RPMI8226 (cell line): ENCODE data around the gene FZD7.

Experiments used
- DNase-seq: peaks from one replicate; pipeline ENCODE4 v3.0.0-alpha.2; 2015

The FZD7 gene

DNA sequence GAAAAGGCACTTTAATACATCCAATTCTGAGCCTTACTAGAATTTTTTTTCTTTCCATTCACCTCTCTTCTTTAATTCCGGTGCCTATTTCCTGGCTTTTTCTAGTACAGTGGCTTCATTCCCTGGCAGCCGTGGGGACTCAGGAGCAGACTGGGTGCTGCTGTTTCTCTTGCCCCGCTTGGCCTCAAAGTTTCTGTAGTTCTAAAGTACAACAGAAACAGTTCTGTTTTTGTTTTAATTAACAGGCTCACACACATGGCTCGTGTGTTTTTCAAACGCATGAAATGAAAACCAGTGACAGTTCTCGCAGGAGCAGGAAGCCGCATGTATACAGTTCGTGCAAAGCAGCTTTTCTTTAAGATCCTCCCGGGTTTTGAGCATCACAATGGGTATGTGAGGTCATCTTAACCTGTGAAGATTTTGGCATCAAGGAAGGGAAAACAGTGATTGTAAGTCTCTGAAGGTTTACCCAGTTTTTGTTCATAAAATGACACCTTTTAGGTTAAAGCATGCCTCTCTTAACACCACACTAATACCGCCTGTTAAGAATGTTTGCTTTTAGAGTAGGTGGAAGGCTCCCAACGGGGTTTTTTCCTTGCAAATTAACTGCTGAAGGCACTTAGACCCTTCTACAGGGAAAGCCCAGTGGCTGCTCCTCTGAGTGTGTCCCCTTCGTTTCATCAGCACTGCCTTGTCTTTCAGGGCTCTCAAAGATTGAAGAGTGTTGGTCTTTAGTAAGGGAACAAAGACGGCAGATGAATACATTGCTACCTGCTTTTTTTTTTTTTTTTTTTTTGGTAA is 5.8 kb downstream of the FZD7 start:
- DNase-seq, result no peak

DNA sequence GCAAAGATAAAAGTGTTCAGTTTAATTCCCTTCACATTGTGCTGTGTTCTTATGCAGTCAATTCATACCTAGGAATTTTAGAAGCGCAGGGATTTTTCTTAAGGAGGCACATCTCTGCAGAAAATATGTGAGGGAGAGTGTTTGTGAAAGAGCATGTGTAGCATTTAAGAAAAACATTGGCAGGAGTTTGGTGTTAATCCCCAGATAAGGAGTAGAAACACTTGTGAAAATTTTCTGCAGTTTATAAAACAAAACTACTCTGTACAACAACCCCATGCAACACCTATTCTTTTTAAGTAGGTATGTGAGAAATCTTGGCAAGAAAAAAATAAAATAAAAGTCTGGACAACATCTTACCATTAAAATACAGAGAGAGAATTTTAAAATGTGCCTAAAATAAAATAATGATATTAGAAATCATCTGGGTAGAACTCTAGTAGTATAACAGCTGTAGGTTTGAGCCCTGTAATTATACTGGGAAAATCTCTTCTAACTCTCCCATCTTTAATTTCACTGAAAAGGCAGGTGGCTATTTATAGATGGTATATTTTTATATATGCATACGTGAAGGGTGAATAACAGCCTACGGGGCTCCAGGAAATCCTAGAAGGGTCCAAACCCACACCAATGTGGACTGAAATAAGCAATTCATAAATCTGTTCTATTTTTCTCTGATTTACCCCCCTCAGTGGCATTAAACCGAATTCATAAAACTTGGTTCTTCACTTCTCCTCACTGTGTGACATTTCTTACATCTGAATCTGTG is 6.6 kb downstream of the FZD7 start:
- DNase-seq, result no peak

DNA sequence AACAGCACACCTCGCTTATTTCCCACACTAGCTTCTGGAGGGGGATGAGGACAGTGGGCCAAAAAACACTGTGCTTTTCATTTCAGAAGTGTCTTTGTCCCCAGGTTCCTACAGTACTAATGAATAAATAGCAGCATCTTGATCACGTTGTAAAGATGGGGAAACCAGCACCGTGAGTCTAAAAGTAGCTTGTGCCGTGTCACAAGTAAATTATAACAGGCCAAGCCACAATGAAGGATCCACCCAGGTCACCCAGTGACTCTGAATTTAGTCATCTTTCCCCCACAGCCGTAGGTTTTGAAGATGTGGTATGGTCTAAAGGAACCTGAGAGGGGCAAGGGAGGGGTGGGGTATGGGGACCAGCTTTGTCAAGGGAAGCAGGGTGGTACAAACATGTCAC is 8.8 kb downstream of the FZD7 start:
- DNase-seq, result no peak

DNA sequence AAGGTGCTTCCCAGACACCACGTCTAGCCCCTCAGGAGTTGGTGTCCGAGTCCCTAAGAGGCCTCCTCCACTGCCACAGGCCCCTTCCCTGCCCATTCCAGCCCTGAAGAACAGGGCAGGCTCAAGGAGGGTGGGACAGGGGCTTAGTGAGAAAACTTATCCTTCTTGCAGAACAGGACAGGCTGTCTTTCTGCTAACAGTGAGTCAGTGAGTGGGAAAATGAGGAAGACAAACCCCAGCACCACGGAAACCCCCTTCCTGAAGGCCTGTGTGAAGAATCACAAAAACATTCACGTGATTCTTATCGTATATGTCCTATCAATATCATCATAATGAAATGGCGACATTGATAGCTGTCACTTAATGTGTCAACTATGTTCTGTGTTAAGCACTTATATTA is 9.8 kb downstream of the FZD7 start:
- no peak for DNase-seq

DNA sequence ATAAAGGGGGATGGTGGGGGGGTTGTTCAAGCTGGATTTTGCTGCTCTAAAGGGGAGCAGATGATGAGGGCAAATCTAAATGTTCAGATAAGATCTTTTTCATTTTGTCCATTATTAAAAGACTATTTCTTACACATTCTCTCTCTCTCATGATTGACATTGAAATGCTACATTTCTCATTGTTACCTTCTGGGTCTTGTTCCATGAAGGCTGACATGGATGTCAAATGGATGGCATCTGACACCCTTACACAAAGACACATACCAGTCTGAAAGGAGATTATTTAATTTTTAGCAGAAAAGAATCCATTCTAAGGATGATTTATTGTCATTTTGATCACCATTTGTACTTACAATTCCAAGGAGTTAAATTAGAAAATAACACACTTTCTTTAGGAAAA is 11.1 kb downstream of the FZD7 start:
- DNase-seq, result no peak

DNA sequence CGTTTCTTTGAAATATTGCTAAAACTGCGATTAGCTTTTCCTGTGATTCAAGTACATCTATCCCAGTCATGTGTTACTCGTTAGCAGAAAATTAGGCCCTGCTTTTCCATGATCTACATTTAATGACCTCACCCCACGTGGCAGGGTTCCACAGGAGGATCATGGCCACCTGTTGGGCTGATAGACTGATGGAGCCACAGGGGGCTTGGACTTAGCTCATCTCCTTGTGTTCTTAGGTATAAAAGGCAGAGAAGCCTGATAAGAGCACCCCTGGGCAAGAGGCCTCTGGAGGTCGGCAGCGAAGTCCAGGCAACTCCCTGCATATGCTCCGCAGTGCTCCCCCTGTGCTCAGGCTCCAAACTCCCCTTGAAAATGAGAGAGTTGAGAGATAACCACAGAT is 12.9 kb downstream of the FZD7 start:
- DNase-seq, result no peak

DNA sequence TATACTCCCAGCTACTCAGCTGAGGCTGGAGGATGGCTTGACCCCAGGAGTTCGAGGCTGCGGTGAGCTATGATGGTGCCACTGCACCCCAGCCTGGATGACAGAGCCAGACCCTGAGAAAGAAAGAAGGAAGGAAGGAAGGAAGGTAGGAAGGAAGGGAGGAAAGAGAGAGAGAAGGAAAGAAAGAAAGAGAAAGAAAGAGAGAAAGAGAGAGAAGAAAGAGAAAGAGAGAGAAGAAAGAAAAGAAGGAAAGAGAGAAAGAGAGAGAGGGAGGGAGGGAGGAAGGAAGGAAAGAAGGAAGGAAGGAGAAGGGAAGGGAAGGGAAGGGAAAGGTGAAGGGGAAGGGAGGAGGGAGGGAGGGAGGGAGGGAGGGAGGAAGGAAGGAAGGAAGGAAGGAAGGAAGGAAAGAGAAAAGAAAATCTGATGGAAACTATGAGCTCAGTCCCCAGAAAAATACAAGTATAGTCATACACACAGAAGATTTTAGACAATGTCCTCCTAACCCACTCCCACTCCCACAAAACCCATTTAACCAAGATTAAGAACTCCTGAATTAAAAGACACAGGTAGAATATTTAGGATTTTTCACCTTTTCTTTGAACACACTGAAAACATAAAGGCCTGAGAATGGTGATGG is 15.6 kb downstream of the FZD7 start:
- DNase-seq, result no peak

DNA sequence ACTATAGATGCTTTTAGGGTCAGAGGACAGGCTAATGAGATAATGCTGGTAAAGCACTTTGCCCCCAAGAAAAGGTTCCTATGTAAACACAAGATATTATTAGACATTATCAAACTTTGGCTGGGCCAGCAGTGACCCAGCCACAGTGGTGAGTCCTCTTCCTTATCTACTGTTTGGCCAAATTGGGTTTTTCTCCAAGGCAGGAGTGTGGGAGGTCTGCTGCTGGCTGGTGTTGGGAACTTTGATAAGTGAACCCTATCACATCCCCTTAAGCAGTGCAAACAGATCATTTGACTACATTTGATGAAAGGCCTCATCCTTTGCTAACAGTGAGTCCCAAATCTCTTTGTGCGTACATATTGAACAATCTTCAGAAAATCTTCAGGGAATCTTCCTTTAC is 16.2 kb downstream of the FZD7 start:
- DNase-seq, result no peak

DNA sequence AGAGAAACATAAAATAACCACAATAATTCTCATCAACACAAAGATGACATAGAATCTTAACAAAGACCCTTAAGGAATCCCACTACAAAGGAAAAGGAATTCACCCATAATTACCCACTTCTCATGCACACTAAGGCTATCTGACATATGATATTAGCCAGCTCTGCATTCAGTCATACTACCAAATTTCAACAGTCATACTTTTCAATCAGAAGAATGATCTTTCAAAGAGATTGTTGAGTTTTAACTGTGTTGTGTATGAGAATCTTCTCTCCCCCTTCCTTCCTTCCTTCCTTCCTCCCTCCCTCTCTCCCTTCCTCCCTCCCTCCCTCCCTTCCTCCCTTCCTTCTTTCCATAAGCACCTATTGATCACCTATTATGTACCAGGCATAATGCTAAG is 17.0 kb downstream of the FZD7 start:
- DNase-seq, result no peak

DNA sequence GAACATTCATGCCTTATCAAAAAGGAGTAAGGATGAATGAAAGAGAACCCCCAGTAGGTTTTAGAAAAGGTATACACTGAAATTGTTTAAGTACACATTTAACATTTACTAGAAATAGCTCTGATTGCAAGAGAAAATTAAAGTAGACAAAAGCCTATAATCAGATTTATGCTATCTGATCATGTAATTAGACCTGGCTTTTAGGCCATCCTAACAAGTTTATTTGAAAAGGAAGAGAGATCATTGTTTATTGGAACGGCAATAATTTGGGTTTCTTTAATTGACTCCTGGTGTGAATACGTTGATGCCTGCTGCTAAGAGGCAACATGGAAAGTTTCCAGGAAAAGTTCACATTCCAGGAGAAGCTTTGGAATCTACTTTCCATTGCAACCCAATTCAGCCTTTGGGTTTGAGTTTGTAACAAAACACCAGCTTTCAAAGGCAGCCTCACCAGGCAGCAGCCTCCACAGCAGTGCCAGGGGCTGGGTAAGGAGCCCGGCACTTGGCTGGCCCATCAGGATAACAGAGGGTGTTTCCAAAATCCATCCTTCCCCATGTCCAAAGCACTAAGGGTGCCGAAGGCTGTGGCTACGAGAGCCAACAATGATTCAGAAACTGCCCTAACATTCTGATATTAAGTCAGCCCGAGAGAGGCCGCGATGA is 18.0 kb downstream of the FZD7 start:
- DNase-seq, result no peak

DNA sequence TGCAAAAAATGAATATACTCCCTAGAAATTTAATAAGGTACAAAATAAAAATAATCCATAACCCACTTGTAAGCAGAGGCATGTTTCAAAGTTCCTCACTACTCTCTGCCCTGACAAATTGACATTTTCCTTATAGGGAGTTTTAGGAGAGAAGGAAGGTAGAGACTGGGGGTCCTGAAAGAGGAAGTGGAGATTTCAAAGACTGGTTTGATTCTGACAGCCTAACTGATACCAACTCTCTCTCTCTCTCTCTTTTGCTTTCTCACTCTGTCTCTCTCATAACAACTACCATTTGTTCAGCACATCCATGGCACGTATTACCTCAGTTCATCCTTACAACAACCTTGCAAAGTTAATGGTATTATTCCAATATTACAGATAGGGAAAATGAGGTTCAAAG is 18.6 kb downstream of the FZD7 start:
- no peak for DNase-seq

DNA sequence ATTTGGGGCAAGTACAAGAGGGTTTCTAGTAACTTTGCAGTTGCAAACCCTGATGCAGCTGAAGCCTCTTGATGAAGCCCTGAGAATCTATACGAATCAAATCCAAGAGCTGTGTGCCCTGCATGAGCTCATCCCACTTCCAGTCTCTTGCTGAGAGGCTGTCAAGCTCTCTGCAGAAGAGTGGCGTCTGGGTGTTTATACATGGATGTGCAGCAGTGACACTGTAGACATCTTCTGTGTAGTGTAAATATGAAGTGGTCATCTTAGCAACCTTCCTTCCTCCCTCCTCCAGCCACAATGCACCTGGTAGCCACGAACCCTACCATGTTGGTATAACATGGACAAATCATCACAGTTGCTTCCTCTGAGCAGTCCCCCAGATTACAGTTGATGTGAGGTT is 21.0 kb downstream of the FZD7 start:
- DNase-seq, result no peak

DNA sequence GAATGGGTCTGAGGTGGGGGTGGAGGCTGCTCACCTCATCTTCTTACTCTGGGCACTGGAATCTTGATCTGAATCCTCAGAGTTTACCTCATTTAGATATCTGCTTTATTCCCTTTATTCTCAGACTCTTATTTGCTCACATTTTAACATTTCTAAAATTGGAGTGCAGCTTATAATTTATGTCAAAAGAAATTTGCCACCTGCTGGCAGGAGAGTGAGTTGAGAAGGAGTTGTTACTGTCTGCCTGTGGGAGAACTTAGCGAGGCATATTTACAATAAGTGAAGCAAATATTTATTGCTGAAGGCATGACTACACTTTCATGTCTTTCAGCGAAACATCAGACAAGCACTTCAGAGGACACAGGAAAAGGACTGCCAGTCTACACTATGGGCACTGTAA is 23.0 kb downstream of the FZD7 start:
- peak; percentile 16 for DNase-seq

DNA sequence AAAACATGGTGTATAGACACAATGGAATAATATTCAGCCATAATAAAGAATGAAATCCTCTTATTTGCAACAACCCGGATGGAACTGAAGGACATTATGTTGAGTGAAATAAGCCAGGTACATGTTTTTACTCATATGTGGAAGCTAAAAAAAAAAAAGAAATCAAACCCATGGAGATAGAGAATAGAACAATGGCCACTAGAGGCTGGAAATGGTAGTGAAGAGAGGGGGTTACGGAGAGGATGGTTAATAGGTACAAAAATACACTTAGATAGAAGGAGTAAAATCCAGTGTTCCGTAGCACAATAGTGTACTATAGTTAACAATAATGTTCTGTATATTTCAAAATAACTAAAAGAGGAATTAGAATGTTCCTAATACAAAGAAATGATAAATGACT is 26.6 kb downstream of the FZD7 start:
- no peak for DNase-seq

DNA sequence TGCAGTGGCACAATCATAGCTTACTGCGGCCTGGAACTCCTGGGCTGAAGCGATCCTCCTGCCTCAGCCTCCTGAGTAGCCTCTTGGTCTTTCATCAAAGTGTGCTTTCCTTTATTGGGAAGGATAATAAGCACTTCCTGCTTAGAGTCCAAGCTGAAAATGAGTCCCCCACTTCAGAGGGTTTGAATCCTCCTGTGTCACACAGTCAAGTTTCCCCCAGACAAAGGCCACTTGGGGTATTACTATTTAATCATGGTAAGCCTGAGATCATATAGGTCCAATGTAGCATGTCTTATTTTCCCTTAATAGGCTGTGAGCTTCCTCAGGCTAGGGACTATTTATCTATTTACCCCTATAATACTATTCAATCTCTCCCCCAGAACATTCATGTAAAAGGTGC is 28.0 kb downstream of the FZD7 start:
- DNase-seq, result no peak

DNA sequence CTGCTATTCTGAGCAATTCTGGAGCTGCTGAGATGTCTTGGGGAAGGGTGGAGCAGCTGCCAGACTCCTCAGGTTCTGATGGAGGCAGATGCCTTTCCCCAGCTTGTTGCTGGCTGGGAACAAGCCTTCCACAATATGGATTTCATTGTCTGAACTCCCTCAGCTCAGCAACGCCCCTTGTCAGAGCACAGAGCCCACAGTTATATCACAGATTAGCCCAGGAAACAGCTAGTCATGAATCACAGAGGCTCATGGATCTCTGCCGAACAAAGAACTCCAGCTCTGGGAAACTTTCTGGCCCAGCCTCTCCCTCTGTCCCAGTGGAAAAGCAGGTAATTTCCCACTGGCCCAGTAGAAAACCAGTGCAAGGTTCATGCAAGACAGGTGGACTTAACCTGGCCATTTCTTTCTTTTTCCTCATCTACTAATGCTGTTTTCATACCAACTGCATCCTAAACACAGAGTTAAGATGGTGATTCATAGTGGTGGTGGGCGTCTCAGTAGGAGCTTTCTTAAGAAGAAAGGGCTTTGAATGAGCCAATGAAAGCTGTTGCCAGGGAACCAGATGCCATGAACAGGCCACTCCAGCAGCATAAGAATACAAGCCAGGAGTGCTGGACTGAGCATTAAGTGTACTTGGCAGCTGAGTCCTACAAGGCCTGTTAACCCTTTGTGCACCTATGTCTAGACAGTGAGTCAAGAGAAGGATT is 30.7 kb downstream of the FZD7 start:
- no peak for DNase-seq

DNA sequence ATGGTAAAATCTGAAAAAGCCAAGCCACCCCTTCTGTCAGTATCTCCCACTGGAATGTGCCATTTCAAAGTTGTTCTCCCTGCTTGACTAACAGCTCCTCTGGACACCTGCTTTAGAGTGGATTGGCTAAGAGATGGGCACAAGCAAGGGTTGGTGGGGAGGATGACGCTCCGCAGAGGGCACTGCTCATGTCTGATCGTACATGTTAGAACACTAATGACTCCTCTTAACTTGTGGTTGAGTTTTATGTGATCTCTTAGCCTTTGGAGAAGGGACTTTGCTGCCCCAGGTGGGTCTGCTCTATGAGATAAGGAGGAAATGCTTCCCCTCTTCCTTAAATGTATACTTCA is 31.2 kb downstream of the FZD7 start:
- DNase-seq, result no peak

DNA sequence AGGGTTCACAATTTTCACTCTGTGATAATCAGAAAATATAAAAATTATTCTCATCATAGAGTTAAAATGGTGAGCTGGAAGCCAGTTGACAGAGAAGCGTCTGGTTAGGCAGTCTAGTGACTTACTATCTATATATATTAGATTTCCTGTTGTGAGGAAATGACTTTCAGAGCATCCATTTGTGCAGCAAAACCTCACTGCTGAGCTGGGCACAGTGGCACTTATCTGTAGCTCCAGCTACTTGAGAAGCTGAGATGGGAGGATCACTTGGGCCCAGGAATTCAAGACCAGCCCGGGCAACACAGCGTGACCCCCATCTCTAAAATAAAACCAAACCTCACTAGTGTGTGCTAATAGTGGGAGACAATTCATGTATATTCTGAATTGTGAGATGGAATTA is 32.2 kb downstream of the FZD7 start:
- no peak for DNase-seq

DNA sequence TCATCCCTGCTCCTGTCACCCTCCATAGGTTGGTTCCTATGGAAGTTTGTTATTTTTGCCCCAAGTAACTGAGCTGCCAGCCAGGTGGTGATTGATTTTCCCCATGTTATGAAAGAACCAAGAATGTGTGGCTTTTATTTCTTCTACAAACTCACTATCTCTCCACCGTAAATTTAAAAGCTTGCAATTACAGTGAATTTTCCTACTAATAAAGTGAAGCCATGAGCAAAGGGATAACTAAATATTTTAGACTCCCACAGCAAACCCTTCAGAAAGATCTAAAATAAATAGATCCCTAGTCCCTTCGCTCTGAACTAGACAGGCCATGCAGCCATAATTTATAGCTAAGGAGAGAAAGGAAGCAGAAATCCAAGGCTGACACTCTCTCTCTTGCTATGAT is 33.2 kb downstream of the FZD7 start:
- no peak for DNase-seq

DNA sequence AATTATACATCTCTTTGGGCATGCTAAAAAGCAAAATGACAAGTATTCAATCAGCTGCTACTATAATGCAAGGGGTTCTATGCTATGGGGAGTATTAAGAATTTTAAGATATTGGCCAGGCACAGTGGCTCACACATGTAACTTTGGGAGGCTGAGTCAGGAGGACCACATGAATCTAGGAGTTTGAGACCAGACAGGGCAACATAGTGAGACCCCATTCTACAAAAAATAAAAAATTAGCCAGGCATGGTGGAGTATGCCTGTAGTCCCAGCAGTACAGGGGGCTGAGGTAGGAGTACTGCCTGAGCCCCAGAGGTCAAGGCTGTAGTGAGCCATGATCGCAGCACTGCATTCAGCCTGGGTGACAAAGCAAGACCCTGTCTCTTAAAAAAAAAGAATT is 33.9 kb downstream of the FZD7 start:
- no peak for DNase-seq

DNA sequence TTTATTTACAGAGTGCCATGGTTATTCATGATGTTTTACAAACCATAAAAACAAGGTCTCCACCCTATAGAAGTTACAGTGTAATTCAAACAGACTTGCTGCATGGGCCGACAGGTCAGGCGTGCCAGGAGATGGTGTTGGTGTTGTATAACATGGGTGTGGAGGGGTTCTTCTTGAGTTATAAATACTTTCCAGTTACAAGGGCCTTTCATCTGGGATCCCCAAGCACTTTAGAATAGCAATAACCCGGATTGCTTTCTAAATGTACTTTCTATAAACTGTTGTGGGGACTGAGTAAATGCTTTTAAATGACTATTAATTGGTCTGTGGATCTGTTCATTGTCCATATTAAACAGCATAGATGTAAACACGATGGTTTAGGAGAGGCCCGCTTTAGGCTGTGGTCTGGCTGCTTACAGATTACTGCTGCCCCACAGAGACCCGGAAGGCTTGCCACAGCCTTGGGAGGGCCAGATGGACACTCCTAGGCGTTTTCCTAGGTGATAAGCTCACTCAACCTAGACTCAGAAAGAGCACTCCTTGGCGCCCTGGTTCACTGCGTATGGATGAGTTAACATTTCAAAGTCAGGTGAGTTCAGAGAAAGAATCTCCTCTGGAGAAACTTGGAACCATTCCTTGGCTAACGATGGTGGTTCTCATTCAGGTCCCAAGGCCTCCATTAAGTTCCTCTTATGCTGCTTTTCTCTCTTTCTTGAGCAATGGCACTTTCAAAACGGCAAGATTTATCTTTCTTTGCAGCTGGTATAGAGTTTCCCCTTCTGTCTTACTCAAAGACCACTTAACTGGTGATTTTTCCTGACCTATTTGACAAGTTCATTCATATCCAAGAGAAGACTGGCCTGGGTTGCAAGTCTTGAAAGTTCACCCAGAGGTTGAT is 35.8 kb downstream of the FZD7 start:
- DNase-seq, result no peak

DNA sequence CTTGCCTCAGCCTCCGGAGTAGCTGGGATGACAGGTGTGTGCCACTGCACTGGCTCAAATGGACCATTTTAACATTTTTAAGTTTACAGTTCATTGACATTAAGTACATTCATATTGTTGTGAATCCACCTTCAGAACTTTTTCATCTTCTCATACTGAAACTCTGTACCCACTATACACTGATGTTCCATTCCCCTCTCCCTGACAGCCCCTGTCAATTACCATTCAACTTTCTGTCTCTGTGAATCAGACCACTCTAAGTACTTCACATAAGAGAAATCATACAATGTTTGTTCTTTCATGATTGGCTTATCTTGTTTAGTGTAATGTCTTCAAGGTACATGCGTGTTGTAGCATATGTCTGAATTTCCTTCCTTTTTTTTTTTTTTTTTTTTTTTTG is 37.5 kb downstream of the FZD7 start:
- no peak for DNase-seq
